HG03439 (cell line): ENCODE data around the gene NAA25.

Experiments used
- ATAC-seq: cut with Tn5 transposase; IDR thresholded peaks from one replicate; pipeline ENCODE4 v1.9.1; 2021; ENCODE audit warnings: mild to moderate bottlenecking, moderate library complexity; ENCODE audit not compliant: unreplicated experiment

NAA25 gene

GRCh38 chr12:112108202-112109079, at the start of gene NAA25:
NAA25 (minus strand) TSS chr12:112108783; CDS start chr12:112108773, 10 bp downstream.
- ATAC-seq: peak; percentile 76

DNA sequence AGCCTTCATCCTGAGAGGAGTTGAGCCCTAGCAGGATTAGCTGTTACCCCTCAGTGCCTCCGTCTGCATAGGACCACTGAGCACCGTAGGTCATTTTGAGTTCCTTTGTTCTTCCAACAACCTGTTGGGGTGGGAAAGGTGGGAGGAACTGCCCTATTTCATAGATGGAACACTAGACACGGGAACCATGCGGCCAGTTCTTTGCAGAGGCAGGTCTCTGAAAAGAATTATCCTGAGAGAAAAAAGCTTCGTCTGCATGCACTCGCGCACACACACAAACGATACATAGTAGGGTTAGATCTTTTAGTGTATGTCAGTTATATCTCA, 45.3 kb upstream of the NAA25 start:
- no peak for ATAC-seq

DNA sequence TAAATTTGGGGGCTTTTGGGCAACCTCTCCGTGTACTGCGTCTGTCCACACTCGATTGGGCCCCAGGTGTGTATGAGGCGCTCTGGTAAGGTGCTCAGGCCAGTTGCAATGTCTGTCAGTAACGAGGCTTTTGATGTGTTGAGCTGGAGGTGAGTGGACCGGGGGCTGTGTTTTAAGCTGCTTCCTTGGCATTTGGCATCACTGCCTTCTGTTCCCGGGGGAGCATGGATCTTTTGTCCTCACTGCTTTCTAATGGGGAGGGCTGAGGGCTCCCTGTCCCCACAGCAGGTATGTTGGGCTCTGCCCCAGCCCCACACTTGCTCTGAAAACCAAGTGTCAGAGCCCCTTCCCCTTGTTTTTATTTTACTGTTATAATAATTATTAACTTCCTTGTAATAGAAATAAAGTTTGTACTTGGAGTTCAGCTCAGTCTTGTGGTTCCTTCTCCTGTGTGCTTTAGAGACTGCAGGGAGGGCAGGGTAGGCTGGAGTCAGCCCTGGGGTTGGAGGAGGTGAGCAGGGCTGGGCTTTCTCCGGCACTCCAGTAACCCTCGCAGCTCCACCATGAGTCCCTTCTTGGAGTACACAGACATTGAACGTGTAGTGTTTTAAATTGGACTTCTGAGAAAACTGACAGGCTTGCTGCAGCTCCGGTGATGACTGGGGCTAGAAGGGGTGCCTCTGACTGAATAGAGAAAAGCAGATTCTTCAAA, 44.8 kb upstream of the NAA25 start:
- no peak for ATAC-seq

GRCh38 chr12:112151766-112152541, 43.4 kb upstream of the NAA25 start:
- ATAC-seq: no peak

DNA sequence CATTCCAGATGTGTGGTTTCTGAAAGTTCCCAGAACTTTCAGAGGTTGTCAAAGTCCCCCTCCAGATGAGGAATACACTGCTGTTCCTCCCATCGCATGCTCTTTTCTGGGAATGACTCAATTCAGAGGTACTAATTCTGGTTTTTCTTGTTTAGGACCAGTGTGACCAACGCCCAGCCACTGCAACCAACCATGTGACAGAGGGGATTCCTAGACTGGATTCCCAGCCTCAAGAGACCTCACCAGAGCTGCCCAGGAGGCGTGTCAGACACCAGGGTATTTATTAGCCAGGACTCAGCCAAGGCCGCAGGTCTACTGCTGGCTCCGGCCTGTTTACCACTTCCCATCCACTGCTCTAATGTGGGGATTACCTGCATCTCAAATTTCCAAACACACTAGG, 41.0 kb upstream of the NAA25 start:
- no peak for ATAC-seq

DNA sequence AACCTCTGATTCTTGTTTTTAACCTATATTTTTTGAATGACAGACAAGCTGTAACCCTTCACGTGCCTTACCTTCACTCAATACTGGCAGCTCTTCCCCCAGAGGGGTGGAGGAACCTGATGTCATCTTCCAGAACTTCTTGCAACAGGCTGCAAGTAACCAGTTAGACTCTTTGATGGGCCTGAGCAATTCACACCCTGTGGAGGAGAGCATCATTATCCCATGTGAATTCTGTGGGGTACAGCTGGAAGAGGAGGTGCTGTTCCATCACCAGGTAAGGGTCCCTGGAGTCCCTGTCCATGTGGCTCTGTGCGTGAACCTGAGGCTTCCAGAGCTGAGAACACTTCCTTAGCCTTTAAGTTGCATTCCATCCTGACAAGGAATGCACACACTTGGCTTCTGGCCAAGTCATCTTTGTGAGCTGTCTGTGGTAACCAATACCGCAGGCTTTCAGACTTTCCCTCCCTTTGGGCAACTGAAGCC, 39.5 kb upstream of the NAA25 start:
- ATAC-seq: no peak

- no peak for ATAC-seq
Measured at GRCh38 chr12:112146123-112146522, 37.5 kb upstream of the NAA25 start.

DNA sequence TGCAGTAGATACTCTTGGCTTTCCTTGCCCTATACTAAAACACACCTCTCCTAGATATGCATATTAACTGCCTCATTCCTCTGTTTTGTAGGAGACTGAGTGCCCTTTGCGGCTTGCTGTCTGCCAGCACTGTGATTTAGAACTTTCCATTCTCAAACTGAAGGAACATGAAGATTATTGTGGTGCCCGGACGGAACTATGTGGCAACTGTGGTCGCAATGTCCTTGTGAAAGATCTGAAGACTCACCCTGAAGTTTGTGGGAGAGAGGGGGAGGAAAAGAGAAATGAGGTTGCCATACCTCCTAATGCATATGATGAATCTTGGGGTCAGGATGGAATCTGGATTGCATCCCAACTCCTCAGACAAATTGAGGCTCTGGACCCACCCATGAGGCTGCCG, 32.1 kb upstream of the NAA25 start:
- ATAC-seq: no peak

DNA sequence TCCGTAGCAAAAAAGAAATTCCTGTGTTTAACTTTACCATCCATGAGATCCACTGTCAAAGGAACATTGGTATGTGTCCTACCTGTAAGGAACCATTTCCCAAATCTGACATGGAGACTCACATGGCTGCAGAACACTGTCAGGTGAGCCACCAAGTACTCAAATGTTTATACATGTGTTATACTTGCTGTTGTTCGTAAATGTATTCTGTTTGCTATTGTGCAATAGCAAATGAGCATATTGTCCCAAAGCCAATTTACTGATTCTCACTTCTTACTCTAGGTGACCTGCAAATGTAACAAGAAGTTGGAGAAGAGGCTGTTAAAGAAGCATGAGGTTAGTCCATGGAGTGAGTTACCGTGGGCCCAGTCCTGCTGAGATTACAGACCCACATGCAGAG, 26.1 kb upstream of the NAA25 start:
- ATAC-seq: no peak

GRCh38 chr12:112133418-112133817, 24.8 kb upstream of the NAA25 start:
- no peak for ATAC-seq

GRCh38 chr12:112131686-112132085, 23.1 kb upstream of the NAA25 start:
- ATAC-seq: no peak

DNA sequence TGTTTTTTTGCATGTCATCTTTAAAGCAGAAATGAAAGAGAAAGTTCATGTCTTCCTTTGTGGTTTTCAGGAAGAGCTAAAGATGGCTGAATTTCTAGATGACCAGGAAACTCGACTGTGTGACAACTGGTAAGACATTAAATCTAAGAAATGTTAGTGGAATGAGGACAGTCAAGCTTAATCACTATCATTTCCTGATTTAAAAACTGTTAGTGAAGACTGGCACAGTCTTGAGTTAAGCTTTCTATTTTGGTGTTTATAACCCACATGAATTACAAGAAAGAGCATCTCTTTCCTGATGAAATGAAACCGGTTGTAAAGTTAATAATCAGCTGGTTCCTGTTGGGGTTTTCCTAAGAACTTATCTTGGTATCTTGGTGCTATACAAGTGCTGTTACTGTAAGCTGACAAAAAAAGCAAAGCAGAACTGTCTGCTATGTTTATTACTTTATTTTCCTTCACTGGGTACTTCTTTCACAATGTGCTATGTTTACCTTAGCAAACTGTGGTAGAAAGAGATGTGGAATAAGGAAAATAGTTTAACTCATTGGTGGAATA, 21.9 kb upstream of the NAA25 start:
- peak; percentile 50 for ATAC-seq

DNA sequence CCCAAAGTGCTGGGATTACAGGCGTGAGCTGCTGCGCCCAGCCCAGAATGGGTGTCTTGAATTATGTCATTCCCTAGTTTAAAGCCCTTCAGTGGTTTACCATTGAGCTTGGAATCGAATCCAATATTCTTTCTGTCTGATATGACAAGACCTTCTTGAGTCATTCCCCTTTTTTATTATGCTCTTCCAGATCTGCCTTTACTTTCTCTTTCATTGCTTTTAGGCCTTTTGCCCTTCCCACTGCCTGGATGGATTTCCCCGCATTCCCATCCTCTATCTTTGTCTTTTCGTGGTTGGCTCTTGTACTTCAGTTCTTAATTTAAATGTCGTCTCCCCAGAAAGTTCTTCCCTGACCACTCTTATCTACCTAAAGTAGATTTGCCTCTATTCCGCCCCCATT, 18.3 kb upstream of the NAA25 start:
- ATAC-seq: no peak

DNA sequence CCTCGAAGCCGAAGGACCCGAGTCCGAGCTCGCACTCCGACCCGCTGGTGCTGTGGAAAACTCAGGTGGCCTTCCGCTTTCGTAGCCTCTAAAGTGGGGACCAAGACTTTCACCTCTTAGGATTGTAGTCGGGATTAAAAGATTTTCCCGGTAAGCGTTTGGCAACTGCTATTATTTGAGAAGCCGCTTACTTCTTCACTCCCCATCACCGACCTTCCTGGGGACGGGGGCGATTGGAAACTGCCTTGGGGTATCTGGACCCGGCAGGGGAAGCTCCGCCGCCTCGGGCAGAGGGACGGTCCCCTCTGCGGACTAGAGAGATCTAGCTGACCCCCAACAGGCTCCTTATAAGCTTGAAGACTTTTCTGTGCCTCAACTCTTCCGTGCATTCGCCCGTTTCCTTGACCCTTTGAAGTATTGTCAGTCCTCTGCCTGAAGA, 17.4 kb upstream of the NAA25 start:
- ATAC-seq: no peak

DNA sequence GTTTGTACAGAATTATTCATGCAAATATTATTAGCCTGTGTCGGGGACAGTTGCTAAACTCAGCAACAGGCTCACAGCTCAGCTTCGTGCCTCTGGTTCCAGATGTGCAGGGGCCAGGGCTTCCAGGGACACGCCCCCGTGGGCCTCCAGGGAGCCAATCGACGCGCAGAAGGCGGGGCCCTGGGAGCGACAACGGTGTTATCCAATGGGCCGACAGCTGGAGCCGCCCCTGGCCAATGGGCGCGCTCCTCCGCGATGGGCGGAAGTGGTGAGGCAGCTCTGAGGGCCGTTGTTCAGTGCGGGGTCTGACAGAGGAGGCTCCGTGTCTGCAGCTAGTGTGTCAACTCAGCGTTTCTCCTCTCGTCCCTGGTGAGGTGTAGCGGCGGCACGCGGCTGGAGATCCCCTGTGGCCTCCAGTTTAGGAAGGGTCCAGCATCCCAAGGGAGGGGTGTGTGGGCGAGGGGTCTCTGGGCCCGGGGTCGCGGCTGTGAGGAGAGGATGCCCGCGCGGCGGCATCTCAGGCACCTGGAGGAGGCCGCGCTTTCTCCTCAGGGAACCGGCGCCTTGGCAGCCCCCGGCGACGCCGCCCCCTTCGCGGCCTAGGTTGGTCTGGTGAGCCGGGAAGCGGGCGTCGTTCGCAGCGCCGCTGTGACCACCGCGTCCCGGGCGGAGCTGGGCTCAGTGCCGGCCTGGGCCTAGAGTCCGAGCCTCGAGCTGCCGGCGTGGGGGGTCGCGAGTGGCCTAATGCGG, 16.8 kb upstream of the NAA25 start, which contains the start of gene TRAFD1:
TSS of gene TRAFD1 (plus strand) at position 311 of the 750 bp plus-strand sequence. CDS start 4,963 bp downstream, outside the sequence.
- peak; percentile 93 for ATAC-seq

DNA sequence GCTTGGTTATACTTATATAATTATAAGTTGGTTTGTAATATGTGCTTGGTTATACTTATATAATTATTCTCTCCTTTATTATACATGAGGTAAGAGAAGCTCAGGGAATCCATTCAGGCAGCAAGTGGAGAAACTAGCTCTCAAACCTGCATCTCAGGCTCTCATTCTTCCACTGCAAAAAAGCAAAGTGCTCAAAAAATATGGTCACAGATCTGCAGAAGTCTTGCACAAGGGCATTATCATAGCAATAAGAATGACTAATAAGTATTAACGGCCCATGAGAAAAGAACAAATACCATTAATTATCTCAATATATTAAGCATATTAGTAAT, 16.3 kb upstream of the NAA25 start:
- no peak for ATAC-seq

DNA sequence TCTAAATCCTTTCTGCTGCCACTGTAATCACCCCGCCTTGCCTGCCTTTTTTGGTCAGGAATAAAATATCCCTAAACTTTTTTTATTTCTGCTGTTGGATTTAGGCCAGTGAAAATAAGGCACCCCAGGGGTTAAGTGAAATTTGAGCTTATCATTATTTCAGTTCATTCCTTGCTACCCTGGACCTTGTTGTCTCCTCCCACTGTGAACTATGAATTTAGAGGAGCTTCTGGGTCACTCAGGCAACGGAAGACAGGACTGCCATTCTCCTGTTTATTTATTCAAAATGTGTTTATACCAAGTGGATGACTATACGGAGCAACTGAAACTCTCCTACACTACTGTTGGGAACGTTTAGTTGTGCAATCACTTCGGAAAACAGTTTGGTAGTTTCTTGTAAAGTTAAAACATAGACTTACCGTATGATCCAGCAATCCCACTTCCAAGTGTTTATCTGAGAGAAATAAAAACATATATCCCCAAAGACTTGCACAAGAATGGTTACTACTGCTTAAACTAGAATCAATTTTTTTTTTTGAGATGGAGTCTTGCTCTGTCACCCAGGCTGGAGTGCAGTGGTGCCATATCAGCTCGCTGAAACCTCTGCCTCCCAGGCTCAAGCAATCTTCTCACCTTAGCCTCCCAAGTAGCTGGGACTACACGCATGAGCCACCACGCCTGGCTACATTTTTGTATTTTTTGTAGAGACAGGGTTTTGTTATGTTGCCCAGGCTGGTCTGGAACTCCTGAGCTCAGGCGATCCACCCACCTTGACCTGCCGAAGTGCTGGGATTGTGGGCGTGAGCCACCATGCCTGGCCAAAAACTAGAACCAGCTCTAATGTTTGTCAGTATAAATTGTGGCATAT, 14.5 kb upstream of the NAA25 start:
- ATAC-seq: no peak

DNA sequence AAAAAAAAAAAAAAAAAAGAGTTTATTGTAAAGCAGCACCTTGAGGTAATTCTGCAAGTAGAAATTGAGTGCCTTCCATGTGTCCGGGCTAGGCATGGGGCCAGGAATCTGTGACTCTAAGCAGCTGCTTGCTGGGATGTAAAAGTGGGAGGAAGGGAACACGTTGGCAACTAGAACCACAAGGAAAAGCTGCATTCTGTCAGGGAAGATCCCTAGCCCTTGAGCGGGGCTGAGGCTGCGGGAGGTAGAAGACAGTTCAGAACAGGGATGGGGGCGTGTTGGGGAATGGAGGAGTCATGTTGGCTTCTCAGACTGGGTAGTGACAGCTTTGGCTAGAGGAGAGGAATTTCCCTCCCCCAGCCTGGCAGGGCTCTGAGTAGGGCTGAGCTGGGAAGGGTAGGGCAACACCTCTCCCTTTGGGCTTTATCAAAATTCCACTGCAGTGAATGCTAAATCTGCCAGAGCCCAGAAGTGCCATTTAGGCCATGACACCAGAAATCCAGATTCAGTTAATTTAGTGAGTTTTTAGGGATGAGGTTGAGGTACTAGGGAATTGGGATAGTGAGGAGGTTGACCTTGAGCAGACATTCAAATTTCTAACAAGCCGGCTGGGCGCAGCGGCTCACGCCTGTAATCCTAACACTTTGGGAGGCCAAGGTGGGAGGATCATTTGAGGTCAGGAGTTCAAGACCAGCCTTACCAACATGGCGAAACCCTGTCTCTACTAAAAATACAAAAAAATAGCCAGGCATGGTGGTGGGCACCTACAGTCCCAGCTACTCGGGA, 13.4 kb upstream of the NAA25 start:
- no peak for ATAC-seq

DNA sequence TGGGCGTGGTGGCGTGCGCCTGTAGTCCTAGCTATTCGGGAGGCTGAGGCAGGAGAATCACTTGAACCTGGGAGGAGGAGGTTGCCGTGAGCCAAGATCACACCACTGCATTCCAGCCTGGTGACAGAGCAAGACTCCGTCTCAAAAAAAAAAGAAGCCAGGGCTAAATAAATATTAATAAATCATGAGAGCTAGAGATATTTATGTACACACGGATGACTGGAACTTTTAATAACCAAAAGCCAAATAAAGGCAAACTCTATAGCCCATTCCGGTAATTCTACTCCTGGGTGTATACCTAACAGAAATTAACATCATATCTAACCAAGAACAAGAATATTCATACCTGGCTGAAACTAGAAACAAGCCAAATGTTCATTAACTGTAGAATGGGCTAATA, 9.1 kb upstream of the NAA25 start:
- ATAC-seq: no peak
